Dendritic cell treated with granulocyte-macrophage colony-stimulating factor and Interleukin-4, amounts not matched to agents 40 ng/mL and 50 ng/mL, for 4 days (primary cell): ENCODE data around the gene SLC9A7.
"Not testable (repeated sequence)": the region's sequence is repeated elsewhere in the genome, so short reads cannot be mapped to it uniquely, and the experiment has no call there.

ENCODE experiments used
- H3K27ac Mint-ChIP-seq: one replicate; pipeline ENCODE4 v1.8.0; 2022; ENCODE audit warnings: mild to moderate bottlenecking, mixed read lengths
- H3K27me3 Mint-ChIP-seq: one replicate; pipeline ENCODE4 v1.8.0; 2022; ENCODE audit warnings: mild to moderate bottlenecking, mixed read lengths
- H3K36me3 Mint-ChIP-seq: one replicate; pipeline ENCODE4 v1.8.0; 2022; ENCODE audit warnings: low read depth, mixed read lengths
- H3K4me1 Mint-ChIP-seq: one replicate; pipeline ENCODE4 v1.8.0; 2022; ENCODE audit warnings: low read depth, mixed read lengths
- H3K4me3 Mint-ChIP-seq: one replicate; pipeline ENCODE4 v1.8.0; 2022; ENCODE audit warnings: mild to moderate bottlenecking, moderate library complexity, mixed read lengths
- H3K9me3 Mint-ChIP-seq: one replicate; pipeline ENCODE4 v1.8.0; 2022; ENCODE audit warnings: mixed read lengths
- intact Hi-C: fragments of 100-400 bp; cut with micrococcal nuclease; formaldehyde crosslinking; loops from one replicate; pipeline ENCODE4 v1.15.0; 2022

SLC9A7 gene

DNA sequence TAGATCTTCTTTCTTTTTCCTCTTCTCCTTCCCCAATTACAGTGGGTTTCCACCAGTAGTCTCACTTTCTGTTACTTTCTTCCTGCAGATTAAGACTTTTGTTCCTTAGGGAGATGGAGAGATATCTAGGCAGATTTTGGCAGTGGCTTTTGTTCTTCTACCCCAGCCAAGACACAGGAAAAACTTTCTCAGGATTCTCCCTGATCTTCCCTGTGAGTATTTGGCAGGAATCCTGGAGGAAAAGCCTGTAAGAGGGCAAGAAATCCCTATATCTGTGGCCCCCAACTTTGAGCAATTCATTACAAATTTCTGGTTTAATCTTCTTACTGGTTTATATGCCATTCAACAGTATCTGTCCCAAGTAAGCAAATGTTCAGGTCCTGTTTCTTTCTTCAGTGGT lies 21.9 kb downstream of the SLC9A7 start:
- H3K27ac Mint-ChIP-seq, result no peak overlapping the region
- H3K27me3 Mint-ChIP-seq, result no peaks in the 10 kb centered on the region
- H3K9me3 Mint-ChIP-seq, result peaks cover 39% of the 10 kb centered on the region
- H3K36me3 Mint-ChIP-seq, result peaks cover 10% of the 10 kb centered on the region
- intact Hi-C loops, result no loop called here
- H3K4me1 Mint-ChIP-seq, result no peaks in the 10 kb centered on the region
- no peak overlapping the region for H3K4me3 Mint-ChIP-seq

DNA sequence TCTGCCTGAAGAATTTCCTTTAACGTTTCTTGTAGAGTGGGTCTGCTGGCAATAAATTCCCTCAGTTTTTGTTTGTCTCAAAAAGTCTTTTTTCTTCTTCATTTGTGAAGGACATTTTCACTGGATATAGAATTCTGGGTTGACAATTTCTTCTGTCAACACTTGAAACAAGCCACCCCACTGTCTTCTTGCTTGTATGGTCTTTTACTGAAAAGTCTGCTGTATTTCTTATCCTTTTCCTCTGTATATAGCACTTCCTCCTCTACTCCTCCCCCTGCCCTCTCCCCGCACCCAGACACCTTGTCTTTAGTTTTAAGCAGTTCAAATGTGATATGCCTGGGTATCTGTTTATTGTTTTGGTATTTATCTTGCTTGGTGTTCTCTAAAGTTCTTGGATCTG lies 23.3 kb downstream of the SLC9A7 start:
- intact Hi-C loops, result no loop called here
- H3K27ac Mint-ChIP-seq, result no peak overlapping the region
- H3K27me3 Mint-ChIP-seq, result no peaks in the 10 kb centered on the region
- peaks cover 10% of the 10 kb centered on the region for H3K36me3 Mint-ChIP-seq
- peaks cover 39% of the 10 kb centered on the region for H3K9me3 Mint-ChIP-seq
- no peaks in the 10 kb centered on the region for H3K4me1 Mint-ChIP-seq
- no peak overlapping the region for H3K4me3 Mint-ChIP-seq

DNA sequence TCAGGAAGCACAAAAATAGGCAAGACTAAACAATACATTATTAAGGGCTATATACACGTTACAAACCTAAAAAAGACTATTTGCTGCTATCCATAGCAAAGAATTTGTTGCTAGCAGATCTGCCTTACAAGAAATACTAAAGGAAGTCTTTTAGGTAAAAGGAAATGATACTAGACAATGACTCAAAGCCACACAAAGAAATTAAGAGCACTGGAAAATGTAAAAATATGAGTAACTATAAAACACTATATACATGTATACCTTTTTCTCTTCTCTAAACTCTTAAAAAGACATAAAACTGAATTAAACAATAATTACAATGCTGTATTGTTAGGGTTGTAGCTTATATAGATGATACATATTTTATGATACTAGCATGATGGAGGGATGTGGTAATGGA lies 25.7 kb downstream of the SLC9A7 start:
- Mint-ChIP-seq H3K9me3 (peaks cover 26% of the 10 kb centered on the region), H3K27me3 (no peaks in the 10 kb centered on the region)
- intact Hi-C loops, result no loop called here

DNA sequence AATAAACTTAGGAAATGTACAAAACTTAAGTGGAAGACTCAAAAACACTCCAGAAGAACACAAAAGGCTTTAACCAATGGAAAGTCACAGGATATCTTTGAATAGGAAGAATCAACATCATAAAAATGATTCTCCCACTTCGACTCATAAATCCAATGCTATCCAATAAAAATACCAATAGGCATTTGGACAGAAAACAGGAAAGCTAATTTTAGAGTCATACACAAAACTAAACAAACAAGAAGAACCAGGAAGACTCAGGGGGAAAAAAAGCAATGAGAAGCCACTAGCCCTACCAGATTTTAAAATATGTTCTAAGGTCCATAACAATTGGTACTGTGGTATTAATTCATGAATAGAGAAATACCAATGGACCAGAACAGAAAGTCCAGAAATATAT lies 28.2 kb downstream of the SLC9A7 start:
- Mint-ChIP-seq H3K36me3 (peaks cover 4% of the 10 kb centered on the region), H3K27me3 (no peaks in the 10 kb centered on the region), H3K27ac (no peak overlapping the region), H3K4me3 (no peak overlapping the region), H3K4me1 (no peaks in the 10 kb centered on the region), H3K9me3 (peaks cover 4% of the 10 kb centered on the region)
- intact Hi-C loops, result no loop called here

More for the DNA sequence above, 25.7 kb downstream of the SLC9A7 start:
- H3K36me3 Mint-ChIP-seq, result peaks cover 10% of the 10 kb centered on the region
- no peaks in the 10 kb centered on the region for H3K4me1 Mint-ChIP-seq
- no peak overlapping the region for H3K27ac Mint-ChIP-seq
- H3K4me3 Mint-ChIP-seq, result no peak overlapping the region

DNA sequence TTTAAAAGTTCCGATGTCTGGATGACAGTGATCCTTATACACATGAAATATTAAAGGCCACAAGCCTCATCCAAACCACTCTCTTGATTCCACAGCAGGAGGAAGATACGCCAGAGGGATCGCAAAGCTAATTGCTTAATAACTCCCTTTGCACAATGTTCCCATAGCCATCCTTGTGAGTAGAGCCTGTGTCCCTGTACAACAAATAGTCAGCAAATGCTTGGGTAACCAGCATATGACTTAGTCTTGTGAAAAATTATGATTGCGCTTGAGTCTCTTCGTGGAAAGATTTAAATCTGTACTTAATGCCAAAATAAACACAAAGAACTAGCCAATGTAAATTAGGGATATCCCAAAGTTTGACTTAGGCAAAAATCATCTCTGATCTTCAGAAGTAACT lies 31.5 kb downstream of the SLC9A7 start:
- H3K36me3 Mint-ChIP-seq, result no peaks in the 10 kb centered on the region
- intact Hi-C loops, result no loop called here
- H3K4me1 Mint-ChIP-seq, result no peaks in the 10 kb centered on the region
- H3K4me3 Mint-ChIP-seq, result no peak overlapping the region
- no peak overlapping the region for H3K27ac Mint-ChIP-seq
- H3K9me3 Mint-ChIP-seq, result no peaks in the 10 kb centered on the region
- H3K27me3 Mint-ChIP-seq, result no peaks in the 10 kb centered on the region

DNA sequence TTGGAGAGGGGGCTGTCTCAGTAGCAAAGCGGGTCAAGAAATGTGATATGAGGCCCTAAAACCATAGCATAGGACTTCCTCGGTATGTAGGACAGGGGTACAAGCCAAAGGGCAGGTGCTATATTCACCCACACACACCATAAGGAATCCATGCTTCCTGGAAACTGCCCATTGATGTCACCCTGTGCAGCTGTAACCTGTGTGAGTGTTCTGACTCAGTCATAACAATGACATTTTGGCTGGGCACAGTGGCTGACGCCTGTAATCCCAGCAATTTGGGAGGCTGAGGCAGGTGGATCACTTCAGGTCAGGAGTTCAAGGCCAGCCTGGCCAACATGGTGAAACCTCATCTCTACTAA lies 35.4 kb downstream of the SLC9A7 start:
- H3K27me3 Mint-ChIP-seq, intact Hi-C loops, H3K4me3 Mint-ChIP-seq, H3K4me1 Mint-ChIP-seq, H3K9me3 Mint-ChIP-seq, H3K36me3 Mint-ChIP-seq, H3K27ac Mint-ChIP-seq: not testable (repeated sequence)

DNA sequence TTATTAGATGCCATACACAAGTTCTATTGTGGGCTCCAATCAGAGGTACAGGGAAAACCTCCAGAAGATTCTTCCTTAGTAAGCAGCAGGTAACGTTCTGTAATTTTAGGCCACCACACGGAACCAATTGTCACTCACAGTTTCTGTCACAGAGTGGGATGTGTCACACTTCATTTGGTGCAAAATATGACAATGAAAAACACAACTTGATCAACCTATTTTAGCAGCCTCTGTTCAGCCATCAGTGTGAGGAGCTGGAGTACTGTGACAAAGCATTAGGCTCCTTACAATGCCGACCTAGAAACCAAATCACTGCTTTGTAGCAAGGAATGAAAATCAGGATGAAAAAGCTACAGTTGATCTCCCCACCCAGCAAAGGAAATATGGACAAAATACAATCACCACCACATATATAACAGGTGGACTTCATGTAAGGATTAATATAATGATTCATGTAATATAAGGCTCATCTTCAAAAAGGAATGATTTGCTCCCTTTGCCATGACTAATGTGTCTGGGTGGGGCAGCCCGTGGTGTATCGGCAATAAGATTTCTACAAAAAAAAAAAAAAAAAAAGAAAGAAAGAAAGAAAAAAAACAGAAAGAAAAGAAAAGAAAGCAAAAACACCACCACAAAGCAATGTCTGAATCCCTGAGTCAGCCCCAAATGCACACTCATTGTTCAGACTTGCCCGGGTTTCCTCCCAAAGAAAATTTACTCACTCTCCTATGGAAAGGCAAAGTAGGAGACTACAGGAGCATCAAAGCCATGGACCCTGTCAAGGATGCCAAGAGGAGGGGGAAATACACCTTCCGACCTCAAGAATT lies 36.0 kb downstream of the SLC9A7 start:
- Mint-ChIP-seq H3K36me3 (no peaks in the 10 kb centered on the region), H3K4me1 (peaks cover 7% of the 10 kb centered on the region), H3K27me3 (no peaks in the 10 kb centered on the region), H3K27ac (no peak overlapping the region), H3K4me3 (no peak overlapping the region), H3K9me3 (no peaks in the 10 kb centered on the region)
- intact Hi-C loops, result no loop called here

DNA sequence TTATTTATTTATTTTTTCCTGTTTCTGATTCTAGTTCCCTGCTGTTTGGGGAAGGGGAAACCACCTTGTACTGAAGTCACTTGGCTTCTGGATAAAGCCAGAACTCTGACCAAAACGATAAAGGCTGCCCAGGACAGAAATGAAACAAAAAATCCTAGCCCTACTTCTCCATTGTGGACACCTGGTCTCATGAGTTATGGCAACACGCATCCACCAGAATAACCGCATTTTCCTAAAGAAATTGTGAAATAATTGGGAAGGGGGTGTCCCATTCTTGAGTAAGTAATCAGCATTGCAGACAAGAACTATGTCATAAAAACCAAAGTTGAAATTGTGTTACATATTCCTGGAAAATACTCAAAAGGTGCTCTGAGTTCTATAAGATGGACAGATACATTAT lies 42.1 kb downstream of the SLC9A7 start:
- no peak overlapping the region for H3K27ac Mint-ChIP-seq
- intact Hi-C loops, result no loop called here
- no peaks in the 10 kb centered on the region for H3K36me3 Mint-ChIP-seq
- H3K4me3 Mint-ChIP-seq, result no peak overlapping the region
- H3K4me1 Mint-ChIP-seq, result peaks cover 21% of the 10 kb centered on the region
- H3K9me3 Mint-ChIP-seq, result no peaks in the 10 kb centered on the region
- H3K27me3 Mint-ChIP-seq, result no peaks in the 10 kb centered on the region

DNA sequence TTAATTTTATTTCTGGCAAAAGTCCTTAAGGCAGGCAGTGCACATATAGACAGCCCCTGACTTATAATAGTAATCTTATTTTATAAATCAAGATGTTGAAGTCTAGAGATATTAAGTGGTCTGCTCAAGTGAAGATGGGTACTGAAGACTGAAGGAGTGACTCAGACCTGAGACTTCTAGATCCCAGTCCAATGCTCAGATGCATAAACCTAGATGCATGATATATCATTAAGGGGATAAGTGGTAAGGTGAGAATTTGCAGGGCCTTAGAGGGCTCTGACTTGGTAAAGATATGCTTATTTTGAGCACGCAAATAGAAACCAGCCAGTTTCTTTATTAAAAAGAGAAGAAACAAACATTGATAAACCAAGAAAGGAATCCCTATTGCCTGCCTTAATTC lies 42.9 kb downstream of the SLC9A7 start:
- H3K36me3 Mint-ChIP-seq, result no peaks in the 10 kb centered on the region
- no peaks in the 10 kb centered on the region for H3K9me3 Mint-ChIP-seq
- no peak overlapping the region for H3K4me3 Mint-ChIP-seq
- intact Hi-C loops, result no loop called here
- H3K27me3 Mint-ChIP-seq, result no peaks in the 10 kb centered on the region
- no peak overlapping the region for H3K27ac Mint-ChIP-seq
- H3K4me1 Mint-ChIP-seq, result peaks cover 26% of the 10 kb centered on the region

DNA sequence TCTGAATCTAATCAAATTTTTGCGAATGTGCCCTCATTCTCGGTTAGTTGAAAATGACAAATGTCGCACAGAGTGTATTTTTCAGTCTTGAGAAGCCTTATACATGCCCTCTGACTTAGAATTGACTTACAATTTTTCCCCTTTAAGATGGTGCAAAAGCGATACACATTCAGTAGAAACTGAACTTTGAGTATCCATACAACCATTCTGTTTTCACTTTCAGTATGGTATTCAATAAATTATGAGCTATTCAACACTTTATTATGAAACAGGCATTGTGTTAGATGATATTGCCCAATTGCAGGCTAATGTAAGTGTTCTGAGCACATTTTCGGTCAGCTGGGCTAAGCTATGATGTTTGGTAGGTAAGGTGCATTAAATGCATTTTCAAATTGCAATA lies 43.4 kb downstream of the SLC9A7 start:
- Mint-ChIP-seq H3K27me3 (no peaks in the 10 kb centered on the region), H3K36me3 (no peaks in the 10 kb centered on the region), H3K4me1 (peaks cover 28% of the 10 kb centered on the region), H3K4me3 (no peak overlapping the region), H3K9me3 (no peaks in the 10 kb centered on the region), H3K27ac (no peak overlapping the region)
- intact Hi-C loops, result no loop called here

DNA sequence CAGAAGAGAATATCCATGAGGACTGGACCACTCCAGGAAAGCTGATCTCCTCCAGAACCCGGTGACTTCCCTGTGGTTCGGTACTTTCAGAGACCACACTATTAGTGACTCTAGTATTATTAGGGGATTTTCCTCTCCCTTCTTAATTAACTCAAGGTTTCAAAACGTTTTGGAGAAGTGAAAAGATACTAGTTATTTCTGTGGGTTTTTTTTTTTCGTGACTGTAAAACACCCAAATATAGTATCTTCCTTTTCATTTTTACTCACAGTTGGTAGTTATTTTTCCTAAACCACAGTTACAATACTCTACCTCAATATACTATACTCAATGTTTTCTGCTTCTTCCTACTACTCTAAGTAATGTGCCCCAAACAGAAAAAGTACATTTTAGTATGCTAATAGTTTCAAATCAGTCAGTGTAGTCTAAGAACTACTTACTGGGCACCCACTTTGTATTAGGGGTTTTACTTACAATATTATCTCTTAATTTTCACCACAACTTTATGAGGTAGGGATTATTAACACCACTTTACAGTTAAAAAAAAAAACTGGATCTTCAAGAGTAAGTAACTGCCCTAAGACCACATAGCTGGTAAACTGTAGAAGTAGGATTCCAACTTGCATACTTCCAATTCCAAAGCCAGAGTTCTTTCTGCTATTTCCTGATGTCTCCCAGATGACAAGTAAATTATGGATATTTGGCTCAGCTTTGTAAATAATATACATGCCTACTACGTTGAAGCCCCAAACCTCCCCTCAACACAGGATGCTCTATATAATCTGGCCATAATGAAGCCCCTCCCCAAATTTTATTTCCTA lies 45.0 kb downstream of the SLC9A7 start:
- intact Hi-C loops, result no loop called here
- Mint-ChIP-seq H3K4me3 (no peak overlapping the region), H3K4me1 (peaks cover 31% of the 10 kb centered on the region), H3K9me3 (no peaks in the 10 kb centered on the region), H3K27me3 (no peaks in the 10 kb centered on the region), H3K27ac (no peak overlapping the region), H3K36me3 (no peaks in the 10 kb centered on the region)

DNA sequence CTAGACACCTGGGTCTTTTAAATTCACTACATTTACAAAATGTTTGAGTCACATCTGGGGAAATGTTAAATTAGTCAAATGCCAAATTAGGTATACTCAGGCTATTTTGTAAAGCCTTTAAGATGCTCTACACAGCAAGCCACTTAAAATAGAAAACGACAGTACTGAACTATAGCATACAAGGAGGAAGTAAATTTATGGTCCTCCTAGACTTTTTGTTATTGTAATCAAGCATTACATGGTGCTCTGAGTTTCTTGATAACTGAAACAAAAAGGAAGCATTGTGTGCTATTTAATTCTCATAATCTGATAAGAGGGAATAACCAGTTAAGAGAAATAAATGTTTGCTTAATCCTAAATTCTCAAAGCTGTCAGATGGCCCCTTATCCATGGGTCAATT lies 46.2 kb downstream of the SLC9A7 start:
- Mint-ChIP-seq H3K27ac (no peak overlapping the region), H3K4me1 (peaks cover 31% of the 10 kb centered on the region), H3K4me3 (no peak overlapping the region), H3K27me3 (no peaks in the 10 kb centered on the region), H3K9me3 (no peaks in the 10 kb centered on the region), H3K36me3 (no peaks in the 10 kb centered on the region)
- intact Hi-C loops, result no loop called here

DNA sequence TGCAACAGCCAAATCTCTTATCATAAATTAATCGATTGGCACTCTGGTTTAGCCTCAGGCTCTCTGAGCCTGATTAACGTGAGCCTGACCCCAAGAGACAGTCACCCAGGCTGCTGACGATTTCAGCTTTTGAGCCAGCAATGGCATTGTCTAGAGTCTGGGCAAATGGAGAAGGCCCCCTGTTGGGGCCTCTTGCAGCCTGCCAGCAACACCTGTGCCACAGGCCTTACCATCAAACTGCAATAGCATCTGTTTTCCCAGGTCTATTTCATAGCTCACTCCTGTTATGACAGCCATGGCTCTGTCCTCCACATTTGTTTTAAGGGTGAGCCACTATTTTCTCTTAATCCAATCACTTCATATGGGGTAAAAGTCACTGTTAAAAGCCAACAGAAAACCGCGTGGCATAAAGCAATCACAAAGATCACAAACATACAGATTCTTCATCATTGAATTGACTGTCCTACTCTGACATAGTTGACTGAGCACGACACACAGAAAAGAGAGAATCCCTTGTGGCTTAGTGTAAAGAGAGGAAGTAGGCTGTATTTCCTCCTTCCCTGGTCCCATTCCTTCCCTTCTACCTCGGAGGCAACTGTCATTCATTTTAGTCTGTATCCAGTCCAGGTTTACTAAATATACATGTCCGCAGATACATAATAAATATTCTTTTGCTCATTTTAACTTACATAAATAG lies 47.8 kb downstream of the SLC9A7 start:
- intact Hi-C loops, result no loop called here
- no peaks in the 10 kb centered on the region for H3K36me3 Mint-ChIP-seq
- peaks cover 31% of the 10 kb centered on the region for H3K4me1 Mint-ChIP-seq
- H3K9me3 Mint-ChIP-seq, result no peaks in the 10 kb centered on the region
- no peak overlapping the region for H3K4me3 Mint-ChIP-seq
- no peaks in the 10 kb centered on the region for H3K27me3 Mint-ChIP-seq
- peak overlapping the region; percentile 35 for H3K27ac Mint-ChIP-seq

DNA sequence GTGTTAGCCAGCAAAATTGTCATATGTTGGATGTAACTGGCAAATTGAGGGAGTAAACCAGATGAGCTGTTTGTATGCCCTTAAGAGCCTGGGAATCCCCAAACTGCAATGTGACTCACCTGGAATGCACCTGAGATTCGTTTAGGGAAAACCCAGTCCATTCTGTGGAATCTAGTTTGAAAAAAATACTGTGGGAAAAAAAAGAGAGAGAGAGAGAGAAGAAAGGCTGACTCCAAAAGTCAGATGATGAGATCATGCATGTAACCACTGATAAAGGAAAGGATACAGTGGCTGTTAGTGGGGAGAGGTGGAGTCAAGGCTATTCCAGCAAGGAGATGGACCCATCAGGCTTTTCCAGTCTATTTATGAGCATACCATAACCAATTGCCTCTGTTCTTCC lies 48.5 kb downstream of the SLC9A7 start:
- intact Hi-C loops, result no loop called here
- H3K9me3 Mint-ChIP-seq, result no peaks in the 10 kb centered on the region
- H3K4me1 Mint-ChIP-seq, result peaks cover 35% of the 10 kb centered on the region
- no peaks in the 10 kb centered on the region for H3K27me3 Mint-ChIP-seq
- no peak overlapping the region for H3K4me3 Mint-ChIP-seq
- no peaks in the 10 kb centered on the region for H3K36me3 Mint-ChIP-seq
- no peak overlapping the region for H3K27ac Mint-ChIP-seq
